GM12875 (cell line): Measurements from ENCODE around the gene SRGN.
A peak's percentile ranks its signal among the peaks of the same experiment; 100 is the strongest.

Source experiments
- H3K4me3 ChIP-seq: one replicate; pipeline ENCODE4 v1.5.1; 2011; ENCODE audit warnings: low read depth, low read length, control low read depth
- CTCF ChIP-seq: IDR thresholded peaks from 2 replicates; pipeline ENCODE4 v1.5.1; 2011; ENCODE audit warnings: low read depth, mild to moderate bottlenecking, control low read depth, inconsistent platforms, low read length, moderate library complexity, borderline replicate concordance; ENCODE audit not compliant: insufficient read depth

Gene SRGN

GRCh38 chr10:69123306-69123746 lies 35.4 kb downstream of the SRGN start:
- peak; percentile 36; the same call in 1 of the 2 replicates for TF ChIP-seq CTCF
- H3K4me3 ChIP-seq, result peak overlapping the region; percentile 67

GRCh38 chr10:69123747-69124562 lies 36.1 kb downstream of the SRGN start, which contains the start of gene VPS26A:
VPS26A (plus strand) TSS chr10:69124178; CDS start chr10:69124278, 100 bp downstream.
- no peak for TF ChIP-seq CTCF
- H3K4me3 ChIP-seq, result peak within 1 kb of the TSS; percentile 76

- H3K4me3 ChIP-seq, result peak overlapping the region; percentile 76
- no peak for TF ChIP-seq CTCF
Observed at GRCh38 chr10:69124563-69125268, 36.8 kb downstream of the SRGN start.

GRCh38 chr10:69125554-69125953 lies 37.7 kb downstream of the SRGN start:
- H3K4me3 ChIP-seq, result no peak overlapping the region
- TF ChIP-seq CTCF, result no peak

- no peak overlapping the region for H3K4me3 ChIP-seq
- no peak for TF ChIP-seq CTCF
Observed at GRCh38 chr10:69130251-69130650, 42.3 kb downstream of the SRGN start.

GRCh38 chr10:69139961-69140360 lies 52.1 kb downstream of the SRGN start:
- H3K4me3 ChIP-seq, result no peak overlapping the region
- TF ChIP-seq CTCF, result no peak
